ENCODE results near the gene KLF3. TPM values are rescaled to one million over a fixed set of nuclear protein-coding genes. Genes with fewer than 3 reads are reported as not detected.

Gene KLF3
- total and polyA plus RNA-seq, 2 of the 8 experiments (the other 6 are each of a cell fraction or from before 2014, with no cell fraction given) = 8.0 to 14.9 TPM

GRCh38 chr4:38745881-38746280 lies 81.9 kb downstream of the KLF3 start:
- Histone ChIP-seq H2BK120ac (replicated peaks; ENCODE audit: low read depth, low read length) (no peak overlapping the region), H3K36me3 (ENCODE audit: control insufficient read depth in 2 of 4, insufficient read depth in 4 of 4, low read length in 3 of 4) (no peaks in the 10 kb centered on the region), H2AK5ac (ENCODE audit: low read depth, low read length) (no peak overlapping the region), H2BK5ac (ENCODE audit: low read depth, low read length) (no peak overlapping the region), H3K23me2 (ENCODE audit: low read depth, low read length) (no peaks in the 10 kb centered on the region), H4K20me1 (replicated peaks in 1 of 2; ENCODE audit: control insufficient read depth in 1 of 2, insufficient read depth in 2 of 2, low read length in 2 of 2) (no peaks in the 10 kb centered on the region), H3K18ac (ENCODE audit: extremely low read depth, low read length) (no peak overlapping the region), H3K56ac (replicated peaks; ENCODE audit: insufficient read length, low read depth, low read length) (no peak overlapping the region), H3K79me1 (ENCODE audit: low read depth, low read length) (no peaks in the 10 kb centered on the region), H2BK15ac (ENCODE audit: low read length) (no peak overlapping the region), H3K79me2 (ENCODE audit: control insufficient read depth in 1 of 2, insufficient read depth in 2 of 2, low read length in 2 of 2) (no peaks in the 10 kb centered on the region), H3K27me3 (replicated peaks in 1 of 4; ENCODE audit: control insufficient read depth in 3 of 4, extremely low read depth in 1 of 4, insufficient read depth in 3 of 4, low read length in 3 of 4) (no peaks in the 10 kb centered on the region), H2BK20ac (ENCODE audit: low read length) (no peak overlapping the region), H3K14ac (ENCODE audit: insufficient read length) (no peak overlapping the region), H3K9me3 (ENCODE audit: insufficient read depth in 2 of 2, low read depth in 1 of 2, low read length in 1 of 2) (peaks cover 8 to 10% of the 10 kb centered on the region in 2 experiments; a peak in 2 of 4 replicates), H3K4me3 (ENCODE audit: extremely low read depth in 1 of 4, insufficient read depth in 2 of 4, low read depth in 3 of 4, low read length in 4 of 4) (no peak overlapping the region), H4K5ac (ENCODE audit: insufficient read length, low read depth, low read length) (no peak overlapping the region), H3K27ac (ENCODE audit: low read depth, low read length) (no peak overlapping the region), H3K4ac (replicated peaks; ENCODE audit: insufficient read length, low read depth, low read length) (no peak overlapping the region), H2AFZ (ENCODE audit: low read length) (no peak overlapping the region), H3K4me1 (replicated peaks in 1 of 4; ENCODE audit: control insufficient read depth in 3 of 4, insufficient read depth in 4 of 4, low read length in 3 of 4) (no peaks in the 10 kb centered on the region), H4K91ac (replicated peaks; ENCODE audit: insufficient read length, low read length) (no peak overlapping the region), H3K9ac (replicated peaks in 1 of 4; ENCODE audit: extremely low read depth in 1 of 4, low read depth in 3 of 4, low read length in 3 of 4) (no peak overlapping the region), H4K8ac (ENCODE audit: extremely low read depth, insufficient read depth, low read length) (no peak overlapping the region), H3K23ac (ENCODE audit: insufficient read length) (no peak overlapping the region), H2BK12ac (ENCODE audit: low read depth, low read length) (no peak overlapping the region), H3K4me2 (ENCODE audit: insufficient read depth in 1 of 2, low read depth in 2 of 2, low read length in 2 of 2) (no peak overlapping the region)
- POLR2A ChIA-PET (ENCODE audit: partially characterized antibody) = no interaction called here
- 81% methylated on average over 4 of the region's 5 CpGs; no CpG with 5 or more reads in 1 of the 2 experiments for WGBS, 2 experiments (ENCODE audit: extremely low coverage in 1 of 2, insufficient coverage in 1 of 2, insufficient read length in 1 of 2, insufficient replicate concordance in 2 of 2, low coverage in 1 of 2, low lambda C conversion rate in 2 of 2, missing lambda C conversion rate in 1 of 2)
- no peak for DNase-seq (ENCODE audit: low read depth in 1 of 2, low spot score in 2 of 2)
- FAIRE-seq = no peak
- no peak for TF ChIP-seq FOSL1 (IDR thresholded peaks at IDR 0.05; ENCODE audit: insufficient read depth, low read depth, low read length)
- TF ChIP-seq ZNF274 (IDR thresholded peaks at IDR 0.05; ENCODE audit: borderline replicate concordance, extremely low read depth, low read length) = no peak
- no peak for TF ChIP-seq MAX (IDR thresholded peaks at IDR 0.05)
- no peak for TF ChIP-seq CBX8 (IDR thresholded peaks at IDR 0.05; ENCODE audit: borderline replicate concordance, low read depth, low read length)
- TF ChIP-seq CBX5 (IDR thresholded peaks at IDR 0.05; ENCODE audit: low read depth, low read length) = no peak
- no peak for TF ChIP-seq JUN (IDR thresholded peaks at IDR 0.05; ENCODE audit: low read depth, low read length)
- CTCF ChIA-PET (ENCODE audit: partially characterized antibody) = interaction anchor here (1.8 kb wide), 1 partner anchor 115 kb away, joined by 5 read pairs; no protein-coding TSS in a partner anchor
